ENCODE measurements around the gene GHDC.

GHDC gene

DNA sequence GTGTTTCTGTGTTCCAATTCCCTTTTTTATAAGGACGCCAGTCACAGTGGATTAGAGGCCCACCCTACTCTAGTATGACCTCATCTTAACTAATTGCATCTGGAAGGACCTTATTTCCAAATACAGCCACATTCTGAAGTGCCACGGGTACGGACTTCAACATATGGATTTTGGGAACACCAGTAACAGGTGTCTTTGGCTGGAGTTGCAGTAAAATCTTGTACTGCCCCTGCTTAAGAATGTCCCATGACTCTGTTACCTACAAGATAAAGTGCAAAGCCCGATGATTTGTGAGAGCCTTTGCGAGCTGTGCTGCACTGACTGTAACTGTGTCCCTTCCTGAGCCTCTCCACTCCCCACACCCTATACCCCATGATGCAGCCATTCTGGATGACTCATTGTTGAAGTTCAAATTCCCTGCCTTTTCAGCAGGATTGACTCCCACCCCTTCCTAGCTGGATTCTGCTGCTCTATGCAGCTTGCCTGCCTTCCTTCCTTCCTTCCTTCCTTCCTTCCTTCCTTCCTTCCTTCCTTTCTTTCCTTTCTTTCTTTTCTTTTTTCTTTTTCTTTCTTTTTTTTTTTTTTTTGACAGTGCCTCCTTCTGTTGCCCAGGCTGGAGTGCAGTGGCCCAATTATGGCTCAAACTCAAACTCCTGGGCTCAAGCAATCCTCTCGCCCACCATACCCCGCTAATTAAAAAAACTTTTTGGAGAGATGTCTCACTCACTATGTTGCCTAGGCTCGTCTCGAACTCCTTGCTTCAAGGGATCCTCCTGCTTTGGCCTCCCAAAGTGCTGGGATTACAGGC is 11.2 kb downstream of the GHDC start:
- no peak for DNase-seq

DNA sequence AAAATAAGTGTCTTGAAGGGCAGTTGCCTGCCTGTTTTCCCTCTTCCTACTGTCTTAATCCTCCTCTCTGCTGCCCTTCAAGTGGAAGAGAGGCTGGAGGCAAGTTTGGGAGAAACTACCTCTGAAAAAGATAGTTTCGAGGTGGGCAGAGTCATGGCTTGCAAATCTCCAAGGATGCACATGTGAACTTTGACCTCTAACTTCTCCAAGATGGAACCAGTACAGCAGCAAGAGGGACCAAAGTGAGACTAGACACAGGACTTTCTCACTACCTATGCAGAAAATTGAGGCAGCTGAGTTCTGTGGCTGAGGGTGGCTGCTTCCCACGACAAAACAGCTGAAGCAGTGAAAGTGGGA is 12.5 kb downstream of the GHDC start:
- no peak for DNase-seq

DNA sequence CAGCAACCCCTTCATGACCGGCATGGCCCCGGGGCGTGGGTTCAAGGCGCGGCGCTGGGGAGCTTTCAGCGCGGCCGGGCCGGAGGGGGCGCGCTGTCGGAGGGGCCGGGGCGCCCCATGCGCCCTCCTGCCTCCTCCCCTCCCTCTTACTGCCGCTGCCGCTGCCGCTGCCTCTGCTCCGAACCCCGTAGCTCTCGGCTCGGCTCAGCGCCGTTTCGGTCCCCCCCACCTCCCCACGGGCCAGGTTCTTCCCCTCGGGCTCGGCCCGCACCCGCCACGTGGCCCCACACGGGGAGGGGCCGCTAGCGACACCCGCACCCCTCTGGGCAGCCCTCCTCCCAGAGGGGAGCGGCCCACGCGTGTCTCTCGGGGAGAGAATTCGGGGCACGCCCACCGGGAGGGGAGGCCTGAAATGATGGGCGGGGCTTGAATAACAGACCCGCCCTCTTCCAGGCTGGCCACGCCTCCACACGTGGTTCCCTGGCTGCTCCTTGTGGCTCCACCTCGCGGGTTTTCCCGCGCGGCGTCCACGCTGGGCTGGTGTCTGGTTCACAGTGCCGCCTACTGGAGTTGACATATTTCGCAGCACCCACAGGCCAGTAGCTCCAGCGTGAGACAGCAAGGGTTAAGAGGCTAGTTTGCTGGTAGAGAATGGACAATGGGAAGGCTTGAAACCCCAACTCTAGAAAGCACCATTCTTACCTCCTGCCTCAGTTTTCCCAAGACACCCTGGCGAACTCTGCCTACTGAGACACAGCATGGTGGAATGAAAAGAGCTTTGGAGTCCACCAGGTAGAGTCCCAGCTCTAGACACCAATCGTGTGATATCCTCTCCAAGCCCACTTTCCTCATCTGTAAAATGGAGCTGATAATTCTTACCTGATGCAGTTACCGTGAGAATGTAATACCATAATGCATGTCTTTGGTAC is 13.1 kb downstream of the GHDC start, which contains the start of gene KCNH4:
TSS of gene KCNH4 (minus strand) at position 221 of the 929 bp plus-strand sequence. CDS start at position 24, 197 bp downstream.
- peak; percentile 79 for DNase-seq

DNA sequence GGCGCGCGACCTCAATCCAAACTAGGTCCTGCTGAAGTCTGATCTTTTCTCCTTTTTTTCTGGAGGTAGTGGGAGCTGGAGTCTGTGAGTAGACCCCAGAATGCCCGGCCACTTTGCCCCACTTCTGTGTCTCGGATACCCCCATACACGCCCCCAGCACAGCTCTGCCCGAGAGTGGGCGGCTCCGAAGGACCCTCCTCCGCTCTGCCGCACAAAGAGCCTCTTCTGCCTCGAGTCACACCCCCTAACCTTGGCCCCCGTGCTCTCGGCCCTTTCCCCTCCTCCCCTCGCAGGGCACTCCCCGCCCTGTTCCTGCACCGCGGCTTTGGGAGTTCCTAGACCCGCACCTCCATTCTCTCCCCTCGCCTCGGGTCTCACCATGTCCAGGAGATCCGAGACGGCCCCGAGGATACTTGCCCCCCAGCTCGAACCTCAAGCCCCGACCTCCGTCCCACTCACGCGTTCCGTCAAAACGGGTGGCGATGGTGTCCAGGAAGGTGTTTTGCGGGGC is 13.8 kb downstream of the GHDC start:
- DNase-seq: no peak

DNA sequence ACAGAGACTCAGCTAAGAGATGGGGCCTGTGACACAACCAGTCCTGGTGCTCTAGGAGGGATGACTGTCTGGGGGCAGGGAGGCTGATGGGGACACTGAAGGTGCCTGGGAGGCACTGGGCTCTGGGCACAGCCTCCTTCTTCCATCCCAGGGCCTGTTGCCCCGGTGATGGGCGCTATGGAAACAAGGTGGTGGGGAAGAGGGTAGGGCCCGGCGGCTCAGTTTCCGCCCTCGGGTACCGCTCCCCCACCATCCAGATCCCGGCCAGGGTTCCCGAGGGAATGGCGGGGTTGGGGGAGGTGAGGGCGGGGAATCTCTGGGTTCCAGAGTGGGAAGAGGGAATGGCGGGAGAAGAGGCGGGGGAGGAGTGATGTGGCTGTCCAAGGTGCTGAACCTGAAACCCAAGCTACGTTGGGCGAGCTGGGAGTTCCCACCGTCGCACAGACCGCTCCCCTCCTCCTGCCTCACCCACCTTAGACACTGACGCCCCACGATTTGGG is 14.3 kb downstream of the GHDC start:
- peak; percentile 65 for DNase-seq

DNA sequence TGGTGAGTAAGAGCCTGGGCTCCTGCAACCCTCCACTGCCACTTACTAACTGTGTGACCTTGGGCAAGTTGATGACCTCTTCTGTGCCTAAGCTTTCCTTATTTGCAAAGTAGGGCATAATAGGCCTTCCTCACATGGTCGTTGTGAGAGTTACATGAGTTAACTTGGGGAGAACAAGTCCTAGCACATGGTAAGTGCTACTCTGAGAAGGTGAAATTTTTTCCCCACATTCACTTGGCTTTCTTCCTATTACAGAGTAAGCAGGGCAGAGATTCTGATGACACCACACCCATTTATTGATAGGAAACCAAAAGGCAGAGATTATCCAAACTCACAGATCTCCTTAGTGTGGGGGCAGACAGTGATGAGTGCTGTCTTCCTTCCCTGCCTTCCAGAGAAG is 15.0 kb downstream of the GHDC start:
- no peak for DNase-seq

DNA sequence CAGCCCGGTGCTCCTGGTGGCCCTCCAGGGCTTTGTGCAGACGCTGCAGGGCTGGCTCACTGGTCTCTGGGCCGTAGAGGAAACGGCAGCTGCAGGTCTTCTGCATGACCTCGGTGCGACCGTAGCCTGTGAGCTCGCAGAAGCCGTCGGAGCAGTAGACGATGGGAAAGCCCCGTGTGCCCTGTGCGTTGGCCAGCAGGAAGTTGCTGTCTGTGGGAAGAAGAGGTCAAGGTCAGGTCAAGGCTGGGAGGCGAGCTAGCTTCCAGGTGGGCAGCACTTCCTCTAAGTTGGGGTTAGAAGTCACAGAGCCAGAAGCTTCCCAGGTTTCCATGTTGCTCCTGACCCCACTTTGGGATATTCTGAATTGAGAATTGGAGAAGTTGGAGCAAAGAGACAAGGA is 15.5 kb downstream of the GHDC start:
- DNase-seq: no peak

DNA sequence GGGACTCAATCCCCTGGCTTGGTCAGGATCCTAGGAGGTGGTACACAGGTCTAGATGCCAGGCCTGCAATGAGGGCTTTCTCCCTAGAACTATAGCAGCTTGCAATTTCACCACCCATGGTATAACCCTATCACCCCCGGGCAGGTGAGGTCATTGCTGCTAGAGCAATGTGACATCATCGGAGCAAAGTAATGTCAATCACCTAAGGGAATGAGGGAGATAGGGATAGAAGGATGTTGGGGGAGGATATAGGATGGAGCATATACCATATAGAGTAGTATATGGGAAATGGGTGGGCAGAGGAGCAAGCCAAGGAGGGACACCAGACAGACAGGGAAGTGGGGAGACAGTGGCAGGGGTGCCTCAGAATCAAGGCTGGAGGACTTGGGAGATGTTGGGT is 16.6 kb downstream of the GHDC start:
- no peak for DNase-seq

DNA sequence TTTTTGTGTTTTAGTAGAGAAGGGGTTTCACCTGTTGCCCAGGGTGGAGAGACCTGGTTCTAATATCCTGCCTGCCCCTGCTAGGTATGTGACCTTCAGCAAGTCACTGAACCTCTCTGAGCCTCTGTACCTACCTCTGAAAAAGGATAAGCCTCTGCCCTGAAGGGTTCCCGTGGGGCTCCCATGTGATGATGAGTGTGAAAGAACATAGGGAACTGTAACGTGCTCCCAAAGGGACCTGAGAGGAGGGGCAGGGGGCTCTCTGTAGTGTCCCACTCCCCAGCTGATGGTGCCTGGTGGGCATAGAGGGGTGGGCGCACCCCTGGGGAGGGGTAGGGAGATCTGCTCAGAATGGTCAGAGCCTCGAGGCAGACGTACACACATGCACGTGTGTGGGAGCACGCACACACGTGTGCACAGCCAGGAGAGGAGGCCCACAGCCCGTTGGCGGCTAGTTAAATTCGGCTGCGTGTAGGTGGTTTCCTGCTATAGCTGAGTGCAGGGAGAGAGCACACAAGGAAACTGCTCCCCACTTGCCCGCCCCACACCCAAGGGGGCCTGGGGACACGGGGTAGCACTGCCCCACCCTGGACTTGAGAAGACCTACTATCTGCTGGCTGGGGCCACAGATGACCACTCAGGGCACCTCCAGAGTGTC is 20.0 kb downstream of the GHDC start:
- no peak for DNase-seq

DNA sequence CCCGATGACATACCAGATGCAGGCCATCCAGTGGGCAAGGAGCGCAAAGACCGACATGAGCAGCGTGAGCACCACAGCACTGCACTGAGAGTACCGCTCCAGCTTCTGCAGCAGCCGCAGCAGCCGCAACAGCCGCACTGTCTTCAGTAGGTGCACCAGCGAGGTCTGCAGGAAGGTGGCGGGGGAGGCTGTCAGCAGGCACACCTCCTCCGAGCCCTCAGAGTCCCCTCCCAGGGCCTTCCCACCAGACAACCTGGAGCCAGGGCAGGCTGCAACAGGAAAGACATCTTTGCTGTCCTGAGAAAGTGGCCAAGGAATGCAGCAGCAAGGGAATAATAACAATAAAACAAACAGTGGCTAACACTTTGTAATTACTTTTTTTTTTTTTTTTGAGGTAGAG is 22.5 kb downstream of the GHDC start:
- no peak for DNase-seq

DNA sequence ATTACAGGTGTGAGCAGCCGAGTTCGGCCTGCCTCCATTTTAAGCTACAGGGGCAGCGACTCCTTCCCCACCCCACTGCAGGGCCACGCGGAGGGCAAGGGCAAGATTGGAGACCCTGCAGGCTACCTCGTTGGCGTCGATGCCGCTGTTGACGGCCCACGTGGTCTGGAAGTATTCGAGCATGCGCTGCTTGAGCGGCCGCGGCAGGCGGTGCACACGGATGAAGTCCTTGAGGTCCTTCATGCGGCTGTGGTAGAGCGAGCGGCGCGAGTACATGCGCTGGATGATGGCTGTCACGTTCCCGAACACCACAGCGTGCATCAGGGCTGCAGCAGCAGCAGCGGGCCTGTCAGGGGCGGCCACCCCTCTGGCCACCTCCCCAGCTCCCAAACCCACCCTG is 24.9 kb downstream of the GHDC start:
- no peak for DNase-seq

DNA sequence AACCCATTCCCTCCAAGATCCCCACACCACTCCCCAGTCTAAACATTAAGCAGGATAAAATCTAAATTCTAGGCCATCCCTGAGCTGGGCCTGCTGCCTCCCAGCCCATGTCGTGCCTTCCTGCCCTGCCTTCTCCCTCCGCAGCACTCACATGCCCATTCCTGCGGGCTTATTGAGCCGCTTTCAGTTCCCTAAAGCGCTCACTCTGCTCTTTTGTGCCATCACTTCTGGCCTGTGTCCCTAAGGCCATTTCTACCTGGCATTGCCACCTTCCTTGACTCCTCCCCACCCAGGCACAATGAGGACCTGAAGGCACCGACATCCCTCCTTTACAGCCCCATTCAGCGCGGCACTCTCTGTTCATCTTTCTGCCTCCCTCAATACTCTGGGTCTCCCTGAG is 26.5 kb downstream of the GHDC start:
- no peak for DNase-seq

DNA sequence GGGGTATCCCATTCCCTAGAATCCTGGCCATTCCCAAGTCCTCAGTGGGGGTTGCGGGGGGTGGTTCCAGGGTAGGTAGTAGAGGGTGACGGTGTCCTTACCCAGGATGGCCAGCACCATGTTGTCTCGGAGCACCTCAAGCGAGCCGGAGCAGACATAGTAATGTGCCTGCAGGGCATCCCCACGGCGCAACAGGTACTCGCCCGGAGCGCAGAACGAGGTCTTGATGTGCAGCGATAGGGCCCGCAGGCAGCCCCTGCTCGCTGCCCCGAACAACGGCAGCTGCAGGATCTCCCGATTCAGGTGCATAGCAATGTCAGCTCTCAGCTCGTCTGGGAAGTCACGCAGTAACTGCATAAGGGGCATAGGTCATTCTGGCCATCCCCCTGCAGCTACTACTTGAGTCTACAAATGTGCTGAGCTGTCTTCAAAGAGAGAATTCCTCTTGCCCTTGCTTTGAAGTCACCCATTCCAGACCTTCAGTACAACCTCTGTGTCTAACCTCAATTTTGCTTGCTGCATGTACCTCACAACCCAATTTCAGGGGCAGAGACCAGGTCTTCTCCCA is 28.0 kb downstream of the GHDC start:
- no peak for DNase-seq

DNA sequence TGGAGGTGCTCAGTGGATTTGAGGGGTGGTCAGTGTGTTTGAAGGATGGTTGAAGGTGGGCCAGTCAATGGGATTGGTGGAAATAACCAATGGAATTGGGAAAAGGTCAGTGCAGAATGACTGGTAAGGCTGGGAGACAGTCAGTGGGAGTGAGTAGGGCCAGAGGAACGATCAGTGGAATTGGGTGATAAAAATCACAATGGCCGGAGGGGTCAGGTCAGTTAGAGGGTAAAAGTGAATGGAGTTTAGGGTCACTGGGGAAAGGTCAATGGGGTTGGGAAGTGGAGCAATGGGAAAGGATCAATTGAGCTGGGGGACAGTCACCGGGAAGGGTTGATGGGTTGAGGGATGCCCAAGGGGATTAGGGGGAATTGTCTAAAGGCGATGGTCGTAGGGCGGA is 28.5 kb downstream of the GHDC start:
- no peak for DNase-seq

DNA sequence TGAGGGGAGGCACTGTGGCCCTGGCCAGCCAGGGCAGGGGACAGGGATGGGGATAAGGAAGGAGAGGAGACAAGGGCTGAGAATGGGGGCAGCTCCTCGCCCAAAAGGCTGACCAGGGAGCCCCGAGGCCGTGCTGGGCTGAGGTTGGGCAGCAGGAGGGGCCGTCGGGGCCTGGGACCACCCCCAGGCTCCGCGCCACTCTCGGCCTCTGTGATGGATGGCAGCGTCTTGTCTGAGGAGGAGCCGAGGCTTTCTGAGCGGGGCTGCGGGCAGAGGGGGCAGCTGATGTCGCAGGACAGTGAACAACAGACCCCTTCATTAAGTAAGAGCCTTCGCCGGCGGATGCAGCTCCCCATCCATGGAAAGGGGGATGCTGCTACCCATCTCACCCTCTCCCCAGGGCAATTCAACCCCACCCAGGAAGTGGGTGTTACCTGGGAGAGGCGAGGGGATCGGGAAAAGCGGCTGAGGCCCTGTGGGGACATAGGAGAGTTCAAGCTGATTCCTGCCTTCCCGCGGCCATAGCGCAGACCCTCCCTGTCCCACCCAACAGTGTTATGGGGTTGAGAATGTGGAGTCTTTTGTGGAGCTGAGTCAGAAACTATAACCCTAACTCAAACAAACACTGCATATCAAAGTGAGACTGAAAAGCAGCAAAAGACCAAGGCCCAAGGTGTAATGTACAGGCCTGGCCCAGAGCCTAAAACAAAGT is 30.4 kb downstream of the GHDC start:
- DNase-seq: no peak

DNA sequence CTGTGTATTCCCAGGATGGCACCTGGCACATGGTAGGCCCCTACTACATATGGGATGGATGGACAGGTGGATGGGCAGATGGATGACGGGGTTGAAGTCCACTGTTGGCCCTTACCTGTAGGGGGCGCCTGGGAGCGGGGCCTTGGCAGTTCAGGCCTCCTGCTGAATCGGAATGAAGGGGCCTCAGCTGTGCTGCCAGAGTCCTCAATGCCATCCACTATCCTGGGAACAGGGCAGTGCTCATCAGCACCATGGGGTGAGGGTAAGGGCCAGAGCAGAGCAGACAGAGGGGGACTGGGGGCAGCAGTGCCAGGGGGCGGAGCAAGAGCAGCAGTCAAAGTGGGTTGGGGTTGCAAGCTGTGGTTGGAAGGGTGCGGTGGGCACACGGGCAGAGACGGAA is 31.2 kb downstream of the GHDC start:
- no peak for DNase-seq

DNA sequence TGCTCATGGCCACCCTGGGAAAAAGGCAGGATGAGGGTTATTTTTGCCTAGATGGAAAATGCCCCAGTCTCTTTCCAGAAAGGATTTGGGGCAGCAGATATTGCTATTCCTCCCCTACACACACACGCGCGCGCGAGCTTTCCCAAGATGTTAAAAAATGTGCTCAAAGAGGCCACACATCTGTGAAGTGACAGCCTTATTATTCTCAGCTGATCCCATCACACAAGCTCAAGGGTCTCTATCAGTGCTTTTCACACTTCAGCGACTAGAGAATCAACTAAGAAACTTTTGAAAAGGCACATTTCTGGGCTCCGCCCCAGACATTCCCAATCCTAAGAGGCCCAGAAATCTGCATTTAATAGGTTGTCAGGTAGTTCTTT is 33.8 kb downstream of the GHDC start:
- DNase-seq: no peak

DNA sequence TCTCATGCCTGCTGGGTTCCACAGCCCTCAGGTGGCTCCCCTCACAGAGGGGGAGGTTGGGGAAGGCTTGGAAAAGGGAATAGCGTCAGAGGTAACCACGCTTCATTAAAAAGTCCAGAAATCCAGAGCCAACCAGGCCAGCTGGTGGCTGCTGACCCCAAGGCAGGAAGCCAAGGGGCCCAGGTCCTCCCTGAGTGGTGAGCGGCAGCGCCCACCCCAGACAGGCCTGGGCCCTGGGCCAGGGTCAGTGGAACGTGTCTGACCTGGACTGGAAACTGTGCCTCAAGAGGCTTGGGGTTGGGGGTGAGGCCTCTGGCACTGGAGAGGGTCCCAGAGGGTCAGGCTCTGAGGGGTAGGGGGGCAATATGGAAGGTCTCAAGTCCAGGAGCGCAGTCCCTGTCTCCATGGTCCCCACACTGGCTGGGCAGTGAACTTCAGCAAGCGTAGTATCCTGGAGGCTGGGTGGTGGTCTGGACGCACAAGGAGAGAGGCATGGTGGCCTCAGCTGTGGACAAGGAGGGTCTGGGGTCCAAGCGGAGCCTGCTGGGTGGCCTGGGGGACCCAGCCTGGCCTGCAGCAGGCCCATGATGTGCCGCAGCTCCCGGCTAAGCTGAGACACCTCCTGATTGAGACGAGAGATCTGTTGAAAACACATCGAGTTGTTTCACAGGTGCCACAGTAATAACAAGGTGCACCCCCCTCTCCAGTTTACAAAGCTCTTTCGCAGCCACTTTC is 34.3 kb downstream of the GHDC start:
- DNase-seq: no peak

DNA sequence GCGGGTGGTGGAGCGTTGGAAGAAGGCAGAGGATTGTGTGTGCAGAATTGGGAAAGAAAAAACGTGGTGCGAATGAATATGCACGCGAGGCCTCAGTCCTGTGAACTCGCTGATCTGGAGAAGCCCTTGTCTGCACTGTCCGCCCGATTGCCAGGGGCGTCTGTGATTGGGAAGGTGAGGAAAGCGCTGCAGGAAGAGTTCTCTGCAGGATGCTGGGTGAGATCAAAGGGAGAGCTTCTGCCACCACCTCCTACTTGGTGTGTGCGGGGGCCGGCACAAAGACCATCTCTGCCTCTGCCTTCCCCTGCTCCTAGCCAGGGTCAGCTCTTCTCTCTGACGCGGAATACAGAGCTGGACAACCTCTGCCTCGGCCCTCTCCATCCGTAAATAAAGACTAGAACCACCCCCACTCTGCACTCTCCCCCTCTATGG is 38.7 kb downstream of the GHDC start:
- no peak for DNase-seq

DNA sequence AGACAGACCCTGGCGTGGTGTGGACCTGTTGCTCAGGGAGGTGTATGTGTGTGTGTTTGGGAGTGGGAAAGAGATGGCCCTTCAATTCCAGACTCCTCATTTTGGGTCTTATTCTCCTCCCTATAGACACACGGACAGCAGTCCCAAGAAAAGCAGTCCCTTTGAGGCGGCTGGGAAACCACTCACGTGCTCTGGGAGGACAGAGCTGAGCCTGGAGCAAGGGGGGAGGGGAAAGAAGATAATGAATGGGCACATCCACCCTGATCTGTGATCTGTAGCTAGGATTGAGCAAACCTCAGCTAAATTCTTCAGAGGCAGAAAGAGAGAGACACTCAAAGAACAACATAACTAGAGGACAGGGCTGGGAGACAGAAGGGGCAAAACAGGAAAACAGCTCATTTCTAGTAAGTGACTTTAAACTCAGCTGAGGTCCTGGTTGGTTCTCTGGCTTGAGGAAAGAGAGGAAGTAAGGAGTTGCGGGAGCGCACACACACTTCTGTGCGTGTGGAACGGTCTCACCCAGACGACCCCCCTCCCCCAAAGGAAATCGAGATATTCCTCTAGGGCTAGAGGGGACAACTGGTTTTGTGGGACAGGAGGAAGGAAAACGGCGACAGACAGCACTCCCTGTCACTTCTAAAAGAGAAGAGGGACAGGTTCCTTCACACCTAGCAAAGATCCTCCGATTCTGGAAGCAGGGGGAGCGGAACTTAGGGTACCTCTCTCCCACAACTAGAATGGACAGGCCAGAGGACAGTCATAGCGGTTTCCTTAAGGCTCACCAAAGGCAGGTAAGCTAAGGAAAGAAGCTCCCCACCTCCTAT is 40.2 kb downstream of the GHDC start:
- DNase-seq: no peak

All from NCI-H2107 (cell line).